ENCODE data around the gene METTL16.
A peak's percentile ranks its signal among the peaks of the same experiment; 100 is the strongest.

The METTL16 gene

GRCh38 chr17:2393954-2394749 lies 117.5 kb downstream of the METTL16 start:
- peak; percentile 27 for DNase-seq

- DNase-seq = peak; percentile 17
Measured at GRCh38 chr17:2393174-2393953, 118.3 kb downstream of the METTL16 start.

DNA sequence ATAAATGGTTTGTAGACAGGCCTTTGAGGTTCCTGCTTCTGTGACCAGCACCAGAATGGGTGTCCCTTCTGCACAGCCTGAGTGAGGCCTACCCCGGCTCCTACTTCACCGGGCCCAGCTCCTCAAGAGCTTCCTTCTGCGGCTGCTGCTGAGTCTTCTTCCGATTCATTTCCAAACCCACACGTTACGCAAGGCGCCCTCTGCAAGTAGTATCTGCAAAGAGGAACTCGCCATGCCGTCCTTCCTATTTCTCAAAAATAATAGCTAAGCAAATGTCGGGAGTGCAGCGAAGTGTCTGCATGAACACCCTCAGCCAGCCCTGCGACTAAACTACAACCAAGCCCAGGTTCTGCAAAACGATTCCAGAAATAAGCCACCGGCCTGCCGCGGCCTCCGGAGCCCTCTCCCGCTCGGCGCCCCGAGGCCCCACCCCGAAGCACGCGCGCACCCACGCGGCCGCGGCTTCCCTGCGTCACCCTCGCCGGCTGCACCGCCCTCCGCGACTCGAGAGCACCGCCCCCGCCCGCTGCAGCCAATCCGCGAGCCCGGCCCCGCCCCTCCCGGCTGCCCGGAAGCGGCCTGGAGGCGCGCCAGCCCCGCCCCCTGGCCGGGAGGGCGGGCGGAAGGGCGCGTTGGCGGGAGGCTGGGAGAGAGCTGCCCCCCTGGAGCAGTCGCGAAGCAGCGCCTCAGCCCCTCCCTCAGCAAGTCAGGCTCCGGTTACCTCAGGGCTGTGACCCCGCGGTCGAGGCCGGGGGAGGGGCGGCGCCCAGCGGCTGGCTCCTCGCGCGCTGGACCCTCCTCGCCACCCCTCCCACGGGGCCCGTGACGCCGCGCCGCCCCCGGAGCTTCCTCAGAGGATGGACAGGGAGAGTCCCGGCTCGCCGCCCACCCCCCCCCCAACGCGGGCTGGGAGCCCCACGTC lies 119.2 kb downstream of the METTL16 start:
- DNase-seq = peak; percentile 69

DNA sequence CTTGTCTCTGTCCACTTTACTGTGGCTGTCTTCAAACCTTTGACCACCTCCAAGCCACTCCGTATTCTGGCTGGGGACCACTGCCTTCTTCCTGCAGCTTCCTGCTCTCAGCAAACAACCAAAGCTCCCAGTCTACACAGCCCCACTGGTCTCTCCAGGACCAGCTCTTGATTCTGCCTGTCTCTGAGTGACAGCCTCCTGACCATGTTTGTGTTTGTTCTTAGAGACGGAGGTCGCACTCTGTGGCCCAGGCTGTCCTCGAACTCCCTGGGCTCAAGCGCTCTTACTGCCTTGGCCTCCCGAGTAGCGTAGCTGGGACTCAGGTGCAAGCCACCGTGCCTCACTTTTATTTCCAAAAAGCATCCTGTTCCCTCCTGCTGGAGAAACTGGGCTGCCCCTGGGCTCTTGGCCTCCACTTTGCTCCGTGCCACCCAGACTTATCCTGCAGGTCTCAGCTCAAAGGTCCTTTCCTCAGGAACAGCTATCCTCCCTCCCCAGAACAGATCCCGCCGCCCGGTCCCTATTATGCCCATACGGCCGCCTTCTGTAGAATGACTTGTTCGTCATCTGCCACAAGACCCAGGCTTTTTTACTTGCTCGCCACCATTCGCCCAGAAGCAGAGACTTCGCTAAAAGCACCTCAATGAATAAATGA lies 120.0 kb downstream of the METTL16 start:
- DNase-seq = no peak

DNA sequence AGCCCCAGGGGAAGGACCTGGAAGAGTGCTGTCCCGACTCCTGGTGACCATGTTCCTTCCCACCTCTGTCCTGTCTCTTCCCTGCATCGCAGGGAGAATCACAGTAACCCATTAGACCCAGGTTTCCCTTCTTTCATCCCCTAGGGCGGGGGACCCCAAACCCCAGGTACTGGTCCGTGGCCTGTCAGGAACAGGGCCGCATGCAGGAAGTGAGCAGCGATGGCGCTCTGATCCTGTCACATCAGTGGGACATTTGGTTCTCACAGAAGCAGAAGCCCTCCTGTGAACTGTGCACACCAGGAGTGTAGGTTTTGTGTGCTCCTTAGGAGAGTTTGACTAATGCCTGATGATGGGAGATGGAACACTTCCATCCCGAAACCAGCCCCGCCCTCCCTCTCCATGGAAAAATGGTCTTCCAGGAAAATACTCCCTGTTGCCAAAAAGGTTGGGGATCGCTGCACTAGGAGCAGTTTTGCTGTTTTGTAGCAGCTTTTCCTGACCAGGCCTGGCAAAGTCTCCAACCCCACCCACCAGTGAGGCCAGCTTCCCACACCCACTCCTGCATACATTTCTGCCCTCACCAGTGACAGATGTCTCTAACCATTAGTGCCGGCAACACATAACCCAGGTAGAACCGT lies 121.4 kb downstream of the METTL16 start:
- no peak for DNase-seq

DNA sequence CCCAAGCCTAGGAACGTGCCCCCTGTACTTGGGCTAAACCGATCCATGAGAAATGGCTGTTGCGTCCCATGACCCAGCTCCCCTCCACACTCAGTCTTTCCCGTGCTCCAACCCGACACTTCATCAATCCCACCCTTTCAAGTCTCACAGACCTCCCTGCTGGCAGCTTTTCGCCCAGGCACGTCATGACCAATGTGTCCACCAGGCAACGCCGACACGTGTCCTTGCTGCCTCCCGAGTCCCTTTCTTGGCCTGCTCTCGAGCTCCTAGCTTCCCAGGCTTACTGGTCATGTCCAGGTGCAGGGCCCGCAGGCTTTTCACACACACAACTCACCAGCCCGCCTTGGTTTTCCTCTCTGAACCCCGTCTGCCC lies 123.0 kb downstream of the METTL16 start:
- no peak for DNase-seq

DNA sequence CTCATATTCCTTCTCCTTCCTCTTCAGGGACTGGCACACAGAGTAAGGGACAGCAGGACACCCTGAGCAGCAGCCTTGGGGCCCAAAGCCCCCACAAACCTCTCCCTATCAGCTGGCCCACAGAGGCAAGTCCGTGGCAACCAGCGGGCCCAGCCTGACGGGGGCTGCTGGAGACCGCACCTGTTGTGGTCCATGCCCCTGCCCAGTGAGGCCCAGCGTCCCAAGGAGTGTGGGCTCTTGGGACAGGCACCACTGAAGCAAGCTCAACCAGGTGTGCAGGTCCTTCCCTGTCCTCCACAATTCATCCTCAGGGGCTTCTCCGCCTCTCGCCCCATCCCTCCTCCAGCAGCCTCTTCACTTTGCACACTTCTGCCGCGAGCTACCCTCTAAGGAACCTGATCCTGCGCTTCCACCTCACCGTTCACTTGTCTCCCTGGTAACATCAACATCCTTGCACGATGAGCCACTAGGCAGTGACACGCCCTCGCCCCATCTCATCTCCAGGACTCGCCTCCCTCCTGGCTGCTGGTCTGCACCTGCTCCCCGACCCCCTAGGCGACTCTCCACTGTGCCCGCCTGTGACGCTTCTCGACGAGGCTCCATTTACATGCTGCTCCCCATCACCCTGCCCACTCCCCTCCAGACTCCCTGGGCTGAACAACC lies 123.5 kb downstream of the METTL16 start:
- no peak for DNase-seq

GRCh38 chr17:2387086-2388019 lies 124.3 kb downstream of the METTL16 start:
- no peak for DNase-seq

DNA sequence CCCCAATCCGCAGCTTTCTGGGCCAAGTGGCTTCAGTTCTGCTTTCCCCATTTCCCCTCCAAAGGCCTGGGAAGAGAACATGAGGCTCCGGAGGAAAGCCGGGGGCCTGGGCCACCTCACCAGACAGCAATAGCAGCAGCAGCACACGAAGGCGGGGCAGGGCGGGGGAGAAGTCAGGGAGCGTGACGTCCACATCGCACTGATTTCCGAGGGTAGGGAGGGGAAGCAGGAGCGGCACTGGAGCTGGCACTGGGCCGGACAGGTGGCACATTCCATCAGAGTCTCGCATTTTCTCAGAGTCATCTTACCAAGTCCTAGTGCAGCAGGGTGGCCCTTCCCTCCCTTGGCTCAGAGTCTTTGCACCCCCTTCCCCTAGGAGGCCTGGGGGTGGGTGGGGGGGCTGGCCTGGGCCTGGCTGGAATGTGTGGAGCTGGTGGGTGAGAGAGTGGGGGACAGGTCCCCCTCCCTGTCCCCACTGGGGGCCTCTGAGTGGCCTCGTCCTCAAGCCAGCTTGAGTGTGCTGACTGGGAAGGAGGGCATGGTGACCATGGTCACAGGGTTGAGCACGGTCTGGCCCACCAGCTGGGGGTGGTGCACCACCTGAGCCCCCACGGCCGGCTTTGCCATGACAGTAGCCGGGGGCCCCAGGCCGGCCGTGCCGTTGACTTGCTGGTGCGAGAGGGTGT lies 125.1 kb downstream of the METTL16 start:
- DNase-seq = no peak

- DNase-seq = no peak
Measured at GRCh38 chr17:2385240-2386210, 126.2 kb downstream of the METTL16 start.

GRCh38 chr17:2384439-2385127 lies 127.1 kb downstream of the METTL16 start:
- no peak for DNase-seq

DNA sequence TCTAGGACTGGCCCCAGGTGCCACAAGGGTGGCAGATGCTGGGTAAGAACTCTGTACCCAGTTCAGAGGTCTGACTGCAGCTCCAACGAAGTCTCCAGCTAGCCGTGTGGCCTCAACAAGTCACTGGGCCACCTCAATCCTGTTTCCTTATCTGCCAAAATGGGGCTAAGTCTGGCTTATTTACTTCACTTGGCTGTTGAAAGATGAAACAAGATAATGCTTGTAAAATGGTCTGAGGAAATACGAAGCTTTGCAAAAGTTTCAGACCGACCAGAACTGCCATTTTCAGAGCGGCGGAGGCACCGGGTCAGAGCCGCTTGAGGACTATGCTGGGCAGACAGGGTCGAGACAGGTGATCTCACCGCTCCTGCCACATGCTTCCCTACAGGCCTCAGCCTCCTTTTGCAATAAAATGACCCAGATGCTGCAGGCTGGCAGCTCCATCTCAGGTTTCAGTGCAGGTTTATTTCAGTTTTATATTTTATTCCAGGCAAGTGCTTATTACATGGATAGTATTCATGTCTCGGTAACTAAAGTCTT lies 128.0 kb downstream of the METTL16 start:
- DNase-seq = no peak

- DNase-seq = no peak
Measured at GRCh38 chr17:2380950-2381649, 130.6 kb downstream of the METTL16 start.

- DNase-seq = no peak
Measured at GRCh38 chr17:2380226-2380922, 131.3 kb downstream of the METTL16 start.

DNA sequence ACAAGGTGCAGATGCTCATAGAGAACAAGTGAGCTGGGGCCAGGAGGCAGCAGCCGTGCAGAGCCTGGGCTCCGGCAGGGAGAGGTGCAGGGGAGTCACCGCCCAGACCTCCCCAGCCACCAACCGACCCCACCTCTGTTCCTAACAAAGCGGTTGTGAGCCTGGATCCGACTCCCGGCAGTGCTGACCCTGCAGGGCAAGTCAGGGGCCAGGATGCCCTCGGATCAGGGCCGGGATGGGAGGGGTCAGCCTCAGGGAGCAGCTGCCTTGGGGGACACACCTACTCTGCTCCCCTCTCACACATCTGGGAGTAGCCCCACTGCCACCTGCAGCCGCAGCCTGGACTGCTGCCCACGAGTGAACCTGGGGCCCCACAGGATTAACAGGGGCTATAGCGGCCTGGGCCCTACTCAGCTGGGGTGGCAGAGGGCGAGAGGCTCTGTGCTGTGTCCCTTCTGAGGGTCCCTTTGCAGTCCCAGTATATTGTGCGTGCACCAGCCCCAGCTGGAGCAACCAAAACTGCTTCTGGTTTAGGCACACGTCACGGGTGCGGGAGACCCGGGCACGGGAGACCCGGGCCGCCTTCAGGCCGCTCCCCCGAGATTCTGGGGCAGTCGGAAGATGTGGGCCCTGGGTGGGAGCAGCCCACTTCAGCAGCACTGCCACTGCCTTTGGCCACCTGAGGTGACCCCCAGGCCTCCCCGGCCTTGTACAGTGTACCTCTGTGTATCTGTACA lies 132.0 kb downstream of the METTL16 start:
- DNase-seq = no peak

- no peak for DNase-seq
Measured at GRCh38 chr17:2378905-2379304, 132.8 kb downstream of the METTL16 start.
